AG04450 (cell line): ENCODE data around the gene FOXO3. TPM values are rescaled to one million over a fixed set of nuclear protein-coding genes. Genes with fewer than 3 reads are reported as not detected.

Experiments used
- CTCF ChIA-PET: fragments of 300-600, 350-600 bp; formaldehyde crosslinking; extraction: SDS; loops from one replicate; lab custom pipeline; 2022; ENCODE audit warnings: antibody characterized with exemption, inconsistent platforms; lab: Charles Lee
- POLR2A ChIA-PET: fragments of 350-600 bp; formaldehyde crosslinking; extraction: SDS; loops from one replicate; lab custom pipeline; 2021; ENCODE audit warnings: antibody characterized with exemption, inconsistent platforms; lab: Yijun Ruan, JAX
- DNase-seq: peaks from one replicate; pipeline ENCODE4 v3.0.0-alpha.2; 2011; ENCODE audit warnings: low read depth, low spot score
- H3K27ac ChIP-seq: one replicate; pipeline ENCODE4 v1.5.1; 2012; ENCODE audit warnings: low read depth, low read length, control low read depth
- H3K27me3 ChIP-seq: one replicate; pipeline ENCODE4 v1.6.0; 2012; ENCODE audit warnings: low read length; ENCODE audit not compliant: control insufficient read depth, insufficient read depth
- H3K4me3 ChIP-seq: 2 replicates; pipeline ENCODE4 v1.5.1; 2011; ENCODE audit warnings: mild to moderate bottlenecking, low read depth, low read length, control low read depth
- H3K9me3 ChIP-seq: 2 replicates; pipeline ENCODE4 v1.5.1; 2012; ENCODE audit warnings: low read length; ENCODE audit not compliant: control insufficient read depth, insufficient read depth
- polyA plus RNA-seq: library from polyadenylated mRNA; depleted of rRNA; stranded (reverse); fragments of >200 nt; gene quantifications from 2 replicates; pipeline ENCODE4 v1.2.3, GENCODE V29; 2011
- TF ChIP-seq, protein P1 (sequence below): IDR thresholded peaks from 2 replicates; pipeline ENCODE4 v1.5.1; 2011; ENCODE audit warnings: low read depth, low read length, control low read depth, inconsistent platforms

FOXO3 gene
- polyA plus RNA-seq, 1 experiment: 32.7 TPM

DNA sequence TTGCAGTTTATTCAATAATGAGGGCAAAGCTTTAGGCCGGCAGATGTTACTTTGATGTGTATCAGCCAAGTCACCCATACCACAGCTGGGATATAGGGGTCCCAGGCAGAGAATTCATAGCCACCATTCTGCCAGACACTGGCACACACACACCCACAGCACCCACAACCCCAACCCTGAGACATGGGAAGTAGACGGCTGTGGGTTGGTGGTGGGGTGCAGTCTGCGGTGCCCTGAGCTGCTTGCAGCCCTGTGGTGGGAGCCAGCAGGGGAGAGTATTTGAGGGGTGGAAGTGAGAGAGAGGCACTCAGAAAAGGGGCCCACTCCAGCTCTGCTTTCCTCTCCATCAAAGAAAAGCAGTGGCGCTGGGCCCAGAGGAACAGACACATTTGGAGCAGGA lies 125.3 kb downstream of the FOXO3 start:
- ChIA-PET CTCF (interaction anchor here (1.1 kb wide), 1 partner anchor 150 kb away, joined by 5 read pairs; no protein-coding TSS in a partner anchor), POLR2A (no interaction called here)
- Histone ChIP-seq H3K27ac (no peak overlapping the region), H3K27me3 (no peaks in the 10 kb centered on the region), H3K4me3 (no peak overlapping the region), H3K9me3 (no peaks in the 10 kb centered on the region)
- no peak for DNase-seq
- TF ChIP-seq, protein P1, sequence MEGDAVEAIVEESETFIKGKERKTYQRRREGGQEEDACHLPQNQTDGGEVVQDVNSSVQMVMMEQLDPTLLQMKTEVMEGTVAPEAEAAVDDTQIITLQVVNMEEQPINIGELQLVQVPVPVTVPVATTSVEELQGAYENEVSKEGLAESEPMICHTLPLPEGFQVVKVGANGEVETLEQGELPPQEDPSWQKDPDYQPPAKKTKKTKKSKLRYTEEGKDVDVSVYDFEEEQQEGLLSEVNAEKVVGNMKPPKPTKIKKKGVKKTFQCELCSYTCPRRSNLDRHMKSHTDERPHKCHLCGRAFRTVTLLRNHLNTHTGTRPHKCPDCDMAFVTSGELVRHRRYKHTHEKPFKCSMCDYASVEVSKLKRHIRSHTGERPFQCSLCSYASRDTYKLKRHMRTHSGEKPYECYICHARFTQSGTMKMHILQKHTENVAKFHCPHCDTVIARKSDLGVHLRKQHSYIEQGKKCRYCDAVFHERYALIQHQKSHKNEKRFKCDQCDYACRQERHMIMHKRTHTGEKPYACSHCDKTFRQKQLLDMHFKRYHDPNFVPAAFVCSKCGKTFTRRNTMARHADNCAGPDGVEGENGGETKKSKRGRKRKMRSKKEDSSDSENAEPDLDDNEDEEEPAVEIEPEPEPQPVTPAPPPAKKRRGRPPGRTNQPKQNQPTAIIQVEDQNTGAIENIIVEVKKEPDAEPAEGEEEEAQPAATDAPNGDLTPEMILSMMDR: no peak

DNA sequence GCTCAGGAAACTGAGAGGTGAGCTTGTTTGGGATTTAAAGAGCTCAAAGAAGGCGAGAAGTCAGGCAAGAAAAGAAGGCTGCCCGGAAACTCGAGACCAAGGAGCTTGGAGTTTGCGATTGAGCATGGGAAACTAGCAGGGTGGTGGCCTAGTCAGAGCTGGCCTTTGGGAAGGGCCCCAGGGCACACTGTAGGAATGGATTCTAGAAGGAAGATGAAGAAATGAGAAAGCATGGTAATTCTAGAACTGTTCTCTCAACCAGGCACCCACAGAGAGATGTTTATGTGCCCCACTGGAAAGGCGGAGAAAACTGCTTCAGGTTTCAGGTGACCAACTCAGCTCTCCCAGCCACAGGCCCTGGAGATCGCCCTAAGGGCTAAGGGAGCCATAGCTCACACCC lies 126.2 kb downstream of the FOXO3 start:
- no peak for DNase-seq
- CTCF ChIA-PET: interaction anchor here (0.9 to 1.1 kb wide), 2 partner anchors 19 to 149 kb away, joined by 3 to 5 read pairs; no protein-coding TSS in a partner anchor
- H3K27me3 ChIP-seq: no peaks in the 10 kb centered on the region
- H3K27ac ChIP-seq: no peak overlapping the region
- POLR2A ChIA-PET: no interaction called here
- TF ChIP-seq, protein P1: no peak
- no peaks in the 10 kb centered on the region for H3K9me3 ChIP-seq
- no peak overlapping the region for H3K4me3 ChIP-seq

DNA sequence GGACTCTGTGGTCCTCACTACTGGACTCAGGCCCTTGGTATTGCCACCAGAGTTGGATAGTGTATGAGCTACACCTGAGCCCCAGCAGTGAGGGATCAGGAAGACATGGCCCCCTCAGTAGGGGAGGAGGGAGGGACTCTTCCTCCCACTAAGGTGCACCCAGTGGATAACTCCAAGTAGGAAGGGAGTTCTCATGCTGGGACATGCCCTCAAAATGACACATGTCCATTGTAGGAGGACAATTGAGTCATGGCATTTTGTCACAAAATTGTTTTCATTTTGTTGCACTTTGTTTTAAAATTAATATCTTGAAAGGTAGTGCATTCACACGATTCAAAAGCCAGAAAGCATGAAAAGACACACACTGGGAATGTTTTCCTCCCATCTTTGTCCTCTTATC lies 127.2 kb downstream of the FOXO3 start:
- ChIA-PET CTCF (no interaction called here), POLR2A (no interaction called here)
- H3K4me3 ChIP-seq: no peak overlapping the region
- H3K27me3 ChIP-seq: no peaks in the 10 kb centered on the region
- TF ChIP-seq, protein P1: no peak
- H3K9me3 ChIP-seq: no peaks in the 10 kb centered on the region
- H3K27ac ChIP-seq: no peak overlapping the region
- no peak for DNase-seq

DNA sequence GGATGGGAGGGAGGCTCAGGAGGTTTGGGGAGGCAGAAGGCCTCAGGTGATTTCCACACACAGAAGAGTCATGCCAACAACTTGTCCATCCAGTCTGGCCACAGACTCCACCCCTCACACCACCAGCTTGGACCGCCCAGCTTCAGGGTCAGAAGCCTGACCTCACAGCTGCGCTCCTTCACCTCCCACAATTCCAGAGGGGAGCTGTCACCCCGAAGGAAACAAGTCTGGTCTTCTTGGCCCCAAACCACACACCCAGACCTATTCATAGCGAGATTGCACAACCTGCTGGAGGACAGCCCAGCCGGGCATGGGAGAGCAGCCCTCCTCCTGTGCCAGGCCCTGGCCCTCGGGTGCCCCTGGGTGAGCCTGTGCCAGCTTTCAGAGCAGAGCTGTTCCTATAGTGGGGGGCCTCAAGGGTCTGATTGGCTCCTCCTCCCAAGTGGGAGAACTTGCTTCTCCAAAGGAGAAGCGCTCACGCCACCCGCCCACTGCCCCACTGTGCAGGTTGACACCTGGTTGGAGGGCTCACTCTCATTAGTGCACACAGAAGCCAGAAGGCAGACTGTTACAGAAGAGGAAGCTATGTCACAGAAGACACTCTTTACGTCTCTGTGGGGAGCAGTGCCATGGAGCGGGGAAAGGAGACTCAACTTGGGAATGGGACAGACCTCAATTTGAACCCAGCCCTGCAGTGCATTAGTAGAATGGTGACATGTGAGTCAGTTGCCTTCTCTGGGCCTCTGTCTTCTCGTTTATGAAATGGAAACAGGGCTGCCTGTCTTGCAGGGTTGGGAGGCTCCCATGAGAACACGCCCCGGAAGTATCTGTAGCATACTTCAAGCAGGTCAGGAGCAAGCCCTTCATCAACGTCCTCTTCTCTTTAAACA lies 128.8 kb downstream of the FOXO3 start:
- ChIA-PET CTCF (no interaction called here), POLR2A (interaction anchor here (0.5 to 1.5 kb wide), 9 partner anchors 9 to 404 kb away, joined by 3 to 10 read pairs (median 4); partner anchors contain the start of gene FOXO3)
- peak; percentile 89 for DNase-seq
- Histone ChIP-seq H3K9me3 (no peaks in the 10 kb centered on the region), H3K27me3 (no peaks in the 10 kb centered on the region), H3K4me3 (no peak overlapping the region), H3K27ac (peak overlapping the region; percentile 34)
- TF ChIP-seq, protein P1: no peak

- Histone ChIP-seq H3K27me3 (no peaks in the 10 kb centered on the region), H3K27ac (no peak overlapping the region), H3K9me3 (no peaks in the 10 kb centered on the region), H3K4me3 (no peak overlapping the region)
- ChIA-PET POLR2A (interaction anchor here (0.7 to 1.5 kb wide), 3 partner anchors 16 to 130 kb away, joined by 4 to 10 read pairs (median 8); partner anchors contain the start of gene FOXO3), CTCF (no interaction called here)
- DNase-seq: no peak
- TF ChIP-seq, protein P1: no peak
Measured at GRCh38 chr6:108690326-108691049, 129.8 kb downstream of the FOXO3 start.
